Stimulated activated CD8-positive, alpha-beta memory T cell treated with anti-CD3 and anti-CD28 coated beads, Interleukin-15, amount 100 ng/mL, for 1 hour (primary cell): Measurements from ENCODE around the gene XPR1.

Source experiments
- DNase-seq: peaks from one replicate; pipeline ENCODE4 v3.0.0-alpha.2; 2020; ENCODE audit warnings: low read depth

XPR1 gene

GRCh38 chr1:180933141-180933540, 301.3 kb downstream of the XPR1 start:
- DNase-seq = no peak

- no peak for DNase-seq
Measured at GRCh38 chr1:180934563-180934962, 302.7 kb downstream of the XPR1 start.

- DNase-seq = no peak
Measured at GRCh38 chr1:180935326-180936109, 303.7 kb downstream of the XPR1 start.

GRCh38 chr1:180936110-180937011, 304.5 kb downstream of the XPR1 start:
- DNase-seq = no peak

GRCh38 chr1:180937012-180937372, 305.2 kb downstream of the XPR1 start:
- no peak for DNase-seq

GRCh38 chr1:180937624-180938225, 305.9 kb downstream of the XPR1 start:
- DNase-seq = no peak

- DNase-seq = no peak
Measured at GRCh38 chr1:180939073-180939710, 307.4 kb downstream of the XPR1 start.

GRCh38 chr1:180939711-180940103, 307.9 kb downstream of the XPR1 start:
- DNase-seq = no peak
